Osteoblast (primary cell): ENCODE data around the gene LGR6. TPM values are rescaled to one million over a fixed set of nuclear protein-coding genes. Genes with fewer than 3 reads are reported as not detected.
A peak's percentile ranks its signal among the peaks of the same experiment; 100 is the strongest.

Source experiments
- DNase-seq: peaks from one replicate; pipeline ENCODE4 v3.0.0; 2011; ENCODE audit warnings: low spot score, mixed read lengths; ENCODE audit not compliant: insufficient read length; ENCODE audit errors: missing footprints
- H2AFZ ChIP-seq: 2 replicates; pipeline ENCODE4 v1.6.0; 2011; ENCODE audit warnings: mild to moderate bottlenecking, low read length
- H3K27ac ChIP-seq: 2 replicates; pipeline ENCODE4 v1.5.1; 2011; ENCODE audit warnings: mild to moderate bottlenecking, low read depth, low read length, moderate library complexity
- H3K27me3 ChIP-seq: 2 replicates; pipeline ENCODE4 v1.6.0; 2012; ENCODE audit warnings: mild to moderate bottlenecking, control low read depth, inconsistent platforms, low read length, moderate library complexity; ENCODE audit not compliant: insufficient read depth
- H3K36me3 ChIP-seq: 2 replicates; pipeline ENCODE4 v1.5.1; 2011; ENCODE audit warnings: mild to moderate bottlenecking, low read length, control low read depth, moderate library complexity; ENCODE audit not compliant: insufficient read depth
- H3K4me1 ChIP-seq: 2 replicates; pipeline ENCODE4 v1.5.1; 2011; ENCODE audit warnings: mild to moderate bottlenecking, low read length, control low read depth, moderate library complexity; ENCODE audit not compliant: insufficient read depth
- H3K4me2 ChIP-seq: 2 replicates; pipeline ENCODE4 v1.6.0; 2011; ENCODE audit warnings: mild to moderate bottlenecking, low read length; ENCODE audit not compliant: insufficient read depth
- H3K4me3 ChIP-seq: fragments of 200-600 bp; sonication (generic); 3 replicates; pipeline ENCODE4 v1.5.1; 2012; ENCODE audit warnings: mild to moderate bottlenecking, low read length, inconsistent platforms; ENCODE audit not compliant: insufficient read depth
- H3K79me2 ChIP-seq: 2 replicates; pipeline ENCODE4 v1.6.0; 2012; ENCODE audit warnings: mild to moderate bottlenecking, low read length, control low read depth, inconsistent platforms; ENCODE audit not compliant: insufficient read depth
- H3K9me3 ChIP-seq: 2 replicates; pipeline ENCODE4 v1.5.1; 2011; ENCODE audit warnings: low read depth, low read length, control low read depth
- H4K20me1 ChIP-seq: 2 replicates; pipeline ENCODE4 v1.6.0; 2012; ENCODE audit warnings: mild to moderate bottlenecking, low read length, control low read depth; ENCODE audit not compliant: insufficient read depth
- CTCF ChIP-seq: IDR thresholded peaks from 2 replicates; pipeline ENCODE4 v1.5.1; 2011; ENCODE audit warnings: mild to moderate bottlenecking, low read depth, low read length, moderate library complexity; ENCODE audit errors: extremely low read depth
- total RNA-seq: library from RNA; depleted of rRNA; stranded (reverse); fragments of >200 nt; gene quantifications from 2 replicates; pipeline ENCODE4 v1.2.3, GENCODE V29; 2012

LGR6 gene
- total RNA-seq, 1 donor: not detected

GRCh38 chr1:202270871-202271326 lies 77.3 kb downstream of the LGR6 start:
- Histone ChIP-seq H3K36me3 (no peaks in the 10 kb centered on the region), H3K4me3 (no peak overlapping the region), H3K27ac (no peak overlapping the region), H3K4me2 (no peak overlapping the region), H3K79me2 (no peaks in the 10 kb centered on the region), H3K27me3 (peaks cover 51% of the 10 kb centered on the region), H3K4me1 (no peaks in the 10 kb centered on the region), H2AFZ (no peak overlapping the region), H4K20me1 (no peaks in the 10 kb centered on the region), H3K9me3 (no peaks in the 10 kb centered on the region)
- TF ChIP-seq CTCF: no peak
- DNase-seq: peak; percentile 79

- no peaks in the 10 kb centered on the region for H3K4me1 ChIP-seq
- H3K4me3 ChIP-seq: no peak overlapping the region
- no peaks in the 10 kb centered on the region for H3K9me3 ChIP-seq
- H3K4me2 ChIP-seq: no peak overlapping the region
- H3K27me3 ChIP-seq: peaks cover 37% of the 10 kb centered on the region
- H3K27ac ChIP-seq: no peak overlapping the region
- DNase-seq: no peak
- H4K20me1 ChIP-seq: no peaks in the 10 kb centered on the region
- no peak for TF ChIP-seq CTCF
- no peaks in the 10 kb centered on the region for H3K36me3 ChIP-seq
- no peak overlapping the region for H2AFZ ChIP-seq
- H3K79me2 ChIP-seq: no peaks in the 10 kb centered on the region
Measured at GRCh38 chr1:202272103-202272845, 78.7 kb downstream of the LGR6 start.

GRCh38 chr1:202274611-202275010 lies 81.0 kb downstream of the LGR6 start:
- no peak overlapping the region for H3K27ac ChIP-seq
- DNase-seq: peak; percentile 82
- H3K4me3 ChIP-seq: no peak overlapping the region
- no peak overlapping the region for H3K4me2 ChIP-seq
- no peak overlapping the region for H2AFZ ChIP-seq
- no peaks in the 10 kb centered on the region for H4K20me1 ChIP-seq
- H3K4me1 ChIP-seq: peaks cover 3% of the 10 kb centered on the region
- H3K9me3 ChIP-seq: no peaks in the 10 kb centered on the region
- no peaks in the 10 kb centered on the region for H3K79me2 ChIP-seq
- H3K27me3 ChIP-seq: peaks cover 22% of the 10 kb centered on the region
- H3K36me3 ChIP-seq: no peaks in the 10 kb centered on the region
- peak; percentile 73 for TF ChIP-seq CTCF

- no peaks in the 10 kb centered on the region for H3K36me3 ChIP-seq
- H3K4me2 ChIP-seq: no peak overlapping the region
- TF ChIP-seq CTCF: no peak
- no peaks in the 10 kb centered on the region for H3K9me3 ChIP-seq
- peaks cover 19% of the 10 kb centered on the region for H3K27me3 ChIP-seq
- no peaks in the 10 kb centered on the region for H4K20me1 ChIP-seq
- H2AFZ ChIP-seq: no peak overlapping the region
- H3K27ac ChIP-seq: no peak overlapping the region
- H3K79me2 ChIP-seq: no peaks in the 10 kb centered on the region
- no peak for DNase-seq
- H3K4me3 ChIP-seq: no peak overlapping the region
- peaks cover 9% of the 10 kb centered on the region for H3K4me1 ChIP-seq
Measured at GRCh38 chr1:202275061-202275770, 81.6 kb downstream of the LGR6 start.
